ENCODE results near the gene POGK.
"Not testable (repeated sequence)": the region's sequence is repeated elsewhere in the genome, so short reads cannot be mapped to it uniquely, and the experiment has no call there.

POGK gene, protein sequence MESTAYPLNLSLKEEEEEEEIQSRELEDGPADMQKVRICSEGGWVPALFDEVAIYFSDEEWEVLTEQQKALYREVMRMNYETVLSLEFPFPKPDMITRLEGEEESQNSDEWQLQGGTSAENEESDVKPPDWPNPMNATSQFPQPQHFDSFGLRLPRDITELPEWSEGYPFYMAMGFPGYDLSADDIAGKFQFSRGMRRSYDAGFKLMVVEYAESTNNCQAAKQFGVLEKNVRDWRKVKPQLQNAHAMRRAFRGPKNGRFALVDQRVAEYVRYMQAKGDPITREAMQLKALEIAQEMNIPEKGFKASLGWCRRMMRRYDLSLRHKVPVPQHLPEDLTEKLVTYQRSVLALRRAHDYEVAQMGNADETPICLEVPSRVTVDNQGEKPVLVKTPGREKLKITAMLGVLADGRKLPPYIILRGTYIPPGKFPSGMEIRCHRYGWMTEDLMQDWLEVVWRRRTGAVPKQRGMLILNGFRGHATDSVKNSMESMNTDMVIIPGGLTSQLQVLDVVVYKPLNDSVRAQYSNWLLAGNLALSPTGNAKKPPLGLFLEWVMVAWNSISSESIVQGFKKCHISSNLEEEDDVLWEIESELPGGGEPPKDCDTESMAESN

DNA sequence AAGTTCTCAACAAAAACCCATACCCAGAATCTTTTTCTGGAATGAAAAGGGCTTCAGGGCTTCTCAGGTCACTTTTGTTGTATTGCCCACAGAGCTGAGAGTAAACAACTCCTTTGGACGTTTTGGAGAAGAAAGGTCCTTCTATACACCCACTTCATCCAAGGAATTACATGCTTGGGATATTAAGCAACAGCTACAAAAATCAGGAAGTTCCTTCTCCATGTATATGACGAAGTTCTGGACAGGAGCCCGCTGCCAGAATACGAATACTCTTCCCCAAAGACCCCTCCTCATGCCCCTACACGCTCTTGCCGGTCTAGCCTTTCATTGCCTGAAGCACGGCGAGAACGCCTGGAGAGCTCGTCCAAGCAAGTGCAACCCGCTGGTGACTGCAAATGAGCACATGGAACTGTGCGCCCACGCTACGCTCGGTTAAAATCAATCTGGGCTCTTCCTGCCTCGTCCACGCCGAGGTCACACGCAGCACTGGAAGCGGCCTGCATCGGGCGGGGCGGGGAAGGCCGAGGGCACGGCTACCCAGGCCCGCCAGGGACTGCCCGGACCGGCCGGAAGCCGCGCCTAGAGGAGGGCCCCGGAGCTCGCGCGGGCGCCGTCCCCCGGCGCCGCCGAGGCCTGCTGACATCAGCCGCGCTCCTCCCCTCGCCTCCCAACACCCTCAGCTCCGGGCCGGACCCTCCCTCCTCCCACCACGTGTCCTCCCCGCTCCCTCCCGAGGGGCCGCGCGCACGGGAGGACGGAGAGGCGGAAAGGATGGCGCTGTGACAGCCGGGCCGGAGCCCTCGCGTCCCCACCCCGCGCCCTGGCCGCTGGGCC is at the start of gene POGK:
Gene POGK (plus strand): TSS at position 710 of the 834 bp plus-strand sequence. CDS start 1,482 bp downstream, outside the sequence.
- DNase-seq = peak; percentile 83

DNA sequence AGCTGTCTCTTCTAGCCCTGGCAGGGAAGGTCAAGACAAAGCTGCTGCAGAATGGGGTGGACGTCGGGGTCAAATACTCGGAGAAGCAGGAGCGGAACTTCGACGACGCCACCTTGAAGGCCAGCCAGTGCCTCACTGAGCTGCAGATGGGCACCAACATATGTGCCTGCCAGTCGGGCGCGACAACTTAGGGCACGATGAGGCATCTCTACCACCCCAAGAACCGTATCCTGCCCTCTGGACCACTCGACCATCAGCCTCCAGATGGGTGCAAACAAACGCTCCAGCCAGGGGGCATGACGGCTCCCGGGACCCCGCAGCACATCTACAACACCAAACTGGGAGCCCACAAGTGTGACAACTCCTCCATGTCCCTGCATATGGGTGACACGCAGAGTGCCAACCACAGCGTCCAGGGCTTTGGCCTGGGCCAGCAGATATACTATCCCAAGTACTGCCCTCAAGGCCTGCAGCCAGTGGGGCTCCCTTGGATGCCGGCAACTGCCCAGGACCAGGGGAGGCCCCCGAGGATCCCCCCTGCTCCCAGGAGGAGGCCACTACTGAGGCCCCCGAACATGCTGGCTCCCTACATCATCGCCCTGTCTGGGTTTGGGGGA is 42.5 kb upstream of the POGK start:
- no peak for DNase-seq

DNA sequence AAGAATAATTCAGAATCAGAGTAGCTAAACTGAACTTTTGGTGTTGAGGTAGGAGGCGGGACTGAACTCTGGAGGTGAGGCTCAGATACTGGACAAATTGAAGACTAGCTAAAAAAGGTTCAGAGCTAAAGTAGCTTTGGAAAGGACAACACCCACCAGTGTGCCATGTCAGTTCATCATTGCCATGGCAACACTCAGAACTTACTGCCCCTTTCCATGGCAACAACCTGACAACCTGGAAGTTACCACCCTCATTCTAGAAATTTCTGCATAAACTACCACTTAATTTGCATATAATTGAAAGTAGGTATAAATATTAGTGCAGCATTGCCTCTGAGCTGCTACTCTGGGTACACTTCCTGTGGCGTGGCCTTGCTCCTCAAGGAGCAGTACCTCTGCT is 30.3 kb upstream of the POGK start:
- DNase-seq = no peak

DNA sequence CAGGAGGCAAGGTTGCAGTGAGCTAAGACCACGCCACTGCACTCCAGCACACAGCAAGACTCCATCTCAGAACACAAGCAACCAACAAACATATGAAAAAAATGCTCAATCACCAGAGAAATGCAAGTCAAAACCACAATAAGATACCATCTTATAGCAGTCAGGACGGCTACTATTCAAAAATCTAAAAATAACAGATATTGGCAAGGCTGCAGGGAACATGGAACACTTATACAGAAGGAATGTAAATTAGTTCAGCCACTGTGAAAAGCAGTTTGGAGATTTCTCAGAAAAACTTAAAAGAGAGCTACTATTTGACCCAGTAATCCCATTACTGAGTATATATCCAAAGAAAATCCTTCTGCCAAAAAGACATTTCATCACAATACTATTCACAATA is 27.6 kb upstream of the POGK start:
- no peak for DNase-seq

DNA sequence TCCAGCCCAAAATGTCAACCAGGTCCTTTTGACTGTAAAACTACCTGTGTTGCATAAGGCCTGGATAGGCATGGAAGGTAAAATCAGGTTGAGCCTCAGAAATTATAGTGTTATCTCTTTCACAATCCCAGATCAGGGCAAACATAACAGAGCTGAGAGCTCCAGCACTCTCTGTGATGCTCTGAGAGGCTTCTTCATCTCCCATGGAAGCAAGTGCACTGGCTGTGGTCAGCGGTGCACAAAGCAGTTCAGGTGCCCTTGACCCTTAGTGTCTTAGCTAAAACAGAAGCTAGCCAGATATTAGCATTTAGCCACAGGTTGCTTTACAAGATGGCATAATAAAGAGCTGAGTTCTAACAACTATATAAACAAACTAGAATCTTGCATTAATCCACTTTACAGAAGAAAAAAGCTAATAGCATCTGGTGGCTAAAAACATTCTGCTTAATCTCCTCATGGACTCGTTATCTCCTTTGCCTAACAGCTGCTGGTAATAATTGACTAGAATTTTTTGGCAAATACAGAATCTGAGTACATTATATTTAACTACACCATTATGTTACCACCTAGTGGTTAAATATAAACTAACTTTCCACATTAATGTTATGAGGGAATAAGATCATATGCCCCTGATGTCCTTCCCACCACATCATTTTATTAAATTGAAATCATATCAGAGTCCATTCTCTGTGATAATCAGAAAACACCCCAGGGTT is 25.6 kb upstream of the POGK start:
- DNase-seq = no peak

DNA sequence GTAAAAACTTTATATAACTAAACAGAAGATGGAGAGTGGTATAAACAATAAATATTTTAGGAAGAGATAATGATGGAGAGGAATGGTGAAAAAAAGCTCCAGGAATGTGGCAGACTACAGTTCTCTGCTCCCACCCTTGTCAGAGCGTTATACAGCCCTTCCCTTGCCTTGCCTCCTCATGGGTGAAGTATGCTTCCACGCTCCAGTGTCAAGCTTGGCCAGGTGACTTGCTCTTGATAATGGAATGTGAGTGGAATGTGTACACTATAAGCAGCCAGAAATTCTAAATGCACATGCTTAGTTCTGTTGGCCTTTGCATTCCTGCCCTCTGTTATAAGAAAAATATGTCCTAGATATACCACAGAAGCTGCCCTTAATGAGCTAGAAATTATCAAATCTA is 24.7 kb upstream of the POGK start:
- no peak for DNase-seq

DNA sequence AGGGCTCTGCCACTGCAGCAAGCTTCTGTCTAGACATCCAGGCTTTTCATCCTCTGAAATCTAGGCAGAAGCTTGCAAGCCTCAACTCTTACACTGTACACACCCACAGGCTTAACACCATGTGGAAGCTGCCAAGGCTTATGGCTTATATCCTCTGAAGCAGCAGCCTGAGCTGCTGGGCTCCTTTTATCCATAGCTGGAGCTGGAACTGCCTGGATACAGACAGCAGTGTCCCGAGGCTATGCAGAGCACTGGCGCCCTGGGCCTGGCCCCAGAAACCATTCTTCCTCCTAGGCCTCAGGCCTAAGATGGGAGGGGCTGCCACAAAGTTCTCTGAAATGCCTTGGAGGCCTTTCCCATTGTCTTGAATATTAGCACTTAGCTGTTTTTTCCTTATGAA is 19.3 kb upstream of the POGK start:
- no peak for DNase-seq

DNA sequence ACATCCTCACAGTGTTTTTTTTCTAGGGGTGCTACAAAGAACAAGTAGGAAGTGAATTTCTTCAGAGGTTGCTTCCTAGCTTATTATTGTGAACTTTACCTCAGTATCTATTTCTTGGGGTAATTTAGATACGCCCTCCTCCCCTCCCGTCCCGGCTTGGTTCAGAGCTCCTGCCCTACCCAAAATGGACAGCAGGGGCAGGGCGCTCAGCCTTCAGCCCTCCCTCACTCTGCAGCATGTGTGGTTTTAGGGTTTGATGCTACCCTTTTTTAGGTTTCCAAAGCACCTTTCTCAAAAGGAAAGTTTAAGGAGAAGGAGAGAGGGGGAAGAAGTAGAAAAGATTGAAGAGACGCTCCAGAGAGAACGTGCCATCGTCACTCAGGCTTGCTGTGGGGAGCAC is 16.9 kb upstream of the POGK start:
- no peak for DNase-seq

DNA sequence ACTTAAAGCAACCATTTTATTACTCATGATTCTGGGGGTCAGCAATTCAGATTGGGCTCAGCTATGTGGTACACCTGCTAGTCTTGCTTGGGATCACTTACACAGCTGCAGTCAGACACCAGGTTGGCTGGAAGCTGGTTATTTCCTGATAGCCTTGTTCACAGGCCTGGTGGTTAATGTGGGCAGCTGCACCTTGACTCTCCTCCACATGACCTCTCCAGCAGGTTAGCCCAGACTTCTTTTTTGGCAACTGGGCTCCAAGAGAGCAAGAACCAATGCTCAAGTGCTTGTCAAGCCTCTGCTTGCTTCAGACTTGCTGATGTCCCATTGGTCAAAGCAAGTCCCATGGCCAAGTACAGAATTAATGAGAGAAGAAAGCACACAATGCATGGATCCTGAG is 11.8 kb upstream of the POGK start:
- no peak for DNase-seq

DNA sequence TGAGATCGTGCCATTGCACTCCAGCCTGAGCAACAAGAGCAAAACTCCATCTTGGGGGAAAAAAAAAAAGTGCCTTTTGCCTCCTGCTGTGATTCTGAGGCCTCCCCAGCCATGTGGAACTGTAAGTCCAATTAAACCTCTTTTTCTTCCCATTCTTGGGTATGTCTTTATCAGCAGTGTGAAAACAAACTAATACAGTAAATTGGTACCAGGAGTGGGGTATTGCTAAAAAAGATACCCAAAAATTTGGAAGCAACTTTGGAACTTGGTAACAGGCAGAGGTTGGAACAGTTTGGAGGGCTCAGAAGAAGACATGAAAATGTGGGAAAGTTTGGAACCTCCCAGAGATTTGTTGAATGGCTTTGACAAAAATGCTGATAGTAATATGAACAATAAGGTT is 9.5 kb upstream of the POGK start:
- not testable (repeated sequence) for DNase-seq

DNA sequence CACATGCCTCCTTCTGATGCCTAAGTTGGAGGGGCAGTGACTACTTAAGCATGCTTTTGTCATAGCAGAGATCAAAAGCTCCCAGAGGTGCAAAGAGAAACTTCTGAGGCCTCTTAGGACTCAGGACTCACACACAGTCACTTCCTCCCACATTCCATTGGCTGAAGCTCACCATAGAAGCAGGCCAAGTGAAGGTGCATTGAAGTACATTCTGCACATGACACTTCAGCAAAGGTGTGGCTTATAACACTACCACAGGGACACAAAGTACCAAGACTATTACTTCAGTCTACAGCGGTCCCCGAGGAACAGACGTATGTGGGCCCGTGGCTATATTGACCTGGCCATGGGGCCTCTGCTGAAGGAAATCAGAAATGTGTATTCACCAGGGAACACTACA is 2.5 kb upstream of the POGK start:
- no peak for DNase-seq

DNA sequence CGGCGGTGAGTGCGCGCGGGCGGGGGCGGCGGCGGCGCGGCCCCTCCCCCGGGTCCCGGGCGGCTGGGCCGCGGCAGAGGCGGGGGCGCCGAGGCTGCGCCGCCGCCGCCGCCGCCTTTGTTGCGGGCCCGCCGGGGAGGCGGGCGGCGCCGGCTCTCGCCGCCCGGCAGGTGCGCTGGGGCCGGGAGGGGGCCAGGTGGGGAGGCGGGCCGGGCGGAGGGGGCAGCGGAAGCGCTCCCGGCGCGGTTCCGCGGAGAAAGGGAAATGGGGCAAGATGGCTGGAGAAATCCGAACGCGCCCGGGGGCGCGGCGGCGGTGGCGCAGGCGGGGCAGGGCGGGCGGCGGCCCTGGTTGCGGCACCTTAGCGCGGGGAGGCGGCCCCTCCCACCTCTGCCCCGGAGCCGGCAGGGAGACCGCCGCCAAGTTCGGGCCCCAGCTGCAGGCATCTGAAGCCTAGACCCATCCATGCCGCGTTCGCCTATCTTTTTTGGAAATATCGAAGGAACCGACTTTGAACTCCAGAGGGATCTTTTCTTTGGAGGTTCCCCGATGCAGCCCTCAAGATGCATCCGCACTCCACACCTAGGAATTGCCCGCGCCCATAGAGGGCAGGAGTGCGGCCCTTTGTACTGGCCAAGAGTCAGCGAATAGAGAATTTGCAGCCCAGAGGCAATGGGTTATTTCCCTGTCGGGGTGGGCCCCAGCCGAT is 479 bp downstream of the POGK start:
- DNase-seq = peak; percentile 62

DNA sequence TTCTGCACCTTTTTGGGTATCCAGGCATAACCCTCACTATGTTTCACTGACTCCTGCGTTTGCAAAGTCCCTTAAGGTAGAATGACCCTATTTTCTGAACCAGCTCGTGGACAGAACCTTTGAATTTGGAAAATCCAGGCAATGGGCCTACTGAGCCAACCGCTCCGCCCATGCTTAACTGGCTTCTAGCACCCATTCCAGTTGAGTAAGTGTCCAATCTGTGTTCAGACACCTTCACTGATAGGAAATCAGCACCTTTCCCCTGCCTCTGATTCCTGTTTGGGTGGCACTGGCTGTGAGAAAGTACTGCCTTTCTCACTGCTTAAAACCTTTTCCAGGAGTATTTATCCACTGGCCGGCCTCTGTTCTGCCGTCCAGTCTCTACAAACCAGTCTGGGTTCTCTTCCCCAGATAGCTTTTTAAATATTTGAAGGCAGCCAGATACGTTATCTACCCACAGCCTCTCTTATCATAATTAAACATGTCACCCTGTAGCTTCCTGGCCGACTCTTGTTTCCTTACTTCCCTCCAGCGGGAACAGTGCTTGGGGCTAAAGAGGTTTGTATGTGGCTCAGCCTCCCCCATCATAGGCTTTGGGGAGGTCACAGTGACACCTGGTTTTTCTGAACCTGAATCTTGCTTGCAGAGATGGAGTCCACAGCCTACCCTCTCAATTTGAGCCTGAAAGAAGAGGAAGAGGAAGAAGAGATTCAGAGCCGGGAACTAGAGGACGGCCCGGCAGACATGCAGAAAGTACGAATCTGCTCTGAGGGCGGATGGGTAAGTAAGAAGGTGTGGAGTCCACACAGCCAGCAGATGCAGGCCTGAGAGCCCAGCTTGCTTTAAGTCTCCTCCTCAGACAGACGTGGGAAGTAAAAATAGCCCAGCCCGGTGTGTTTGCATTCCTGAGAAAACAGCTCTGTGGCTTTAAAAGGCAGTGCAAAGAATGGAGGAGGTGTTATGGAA is 1.3 kb downstream of the POGK start:
- no peak for DNase-seq

DNA sequence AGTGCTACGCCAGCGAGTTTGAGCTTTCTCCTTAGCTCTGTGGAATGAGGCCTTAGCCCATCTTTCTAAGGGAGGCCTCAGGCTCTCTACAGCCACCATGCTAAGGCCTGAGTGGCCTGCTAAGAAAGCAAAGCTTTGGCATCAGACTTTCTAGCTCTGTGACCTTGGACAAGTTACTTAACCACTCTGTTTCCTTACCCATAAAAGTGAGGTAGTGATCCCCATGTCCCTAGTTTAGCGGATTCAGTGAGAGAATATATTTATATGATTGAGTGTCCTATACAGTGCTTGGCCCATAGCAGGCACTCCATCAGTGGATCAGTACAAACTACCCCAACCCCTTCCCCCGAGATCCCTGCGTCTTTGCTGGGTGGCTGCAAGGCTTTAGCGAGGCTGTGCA is 4.0 kb downstream of the POGK start:
- no peak for DNase-seq

DNA sequence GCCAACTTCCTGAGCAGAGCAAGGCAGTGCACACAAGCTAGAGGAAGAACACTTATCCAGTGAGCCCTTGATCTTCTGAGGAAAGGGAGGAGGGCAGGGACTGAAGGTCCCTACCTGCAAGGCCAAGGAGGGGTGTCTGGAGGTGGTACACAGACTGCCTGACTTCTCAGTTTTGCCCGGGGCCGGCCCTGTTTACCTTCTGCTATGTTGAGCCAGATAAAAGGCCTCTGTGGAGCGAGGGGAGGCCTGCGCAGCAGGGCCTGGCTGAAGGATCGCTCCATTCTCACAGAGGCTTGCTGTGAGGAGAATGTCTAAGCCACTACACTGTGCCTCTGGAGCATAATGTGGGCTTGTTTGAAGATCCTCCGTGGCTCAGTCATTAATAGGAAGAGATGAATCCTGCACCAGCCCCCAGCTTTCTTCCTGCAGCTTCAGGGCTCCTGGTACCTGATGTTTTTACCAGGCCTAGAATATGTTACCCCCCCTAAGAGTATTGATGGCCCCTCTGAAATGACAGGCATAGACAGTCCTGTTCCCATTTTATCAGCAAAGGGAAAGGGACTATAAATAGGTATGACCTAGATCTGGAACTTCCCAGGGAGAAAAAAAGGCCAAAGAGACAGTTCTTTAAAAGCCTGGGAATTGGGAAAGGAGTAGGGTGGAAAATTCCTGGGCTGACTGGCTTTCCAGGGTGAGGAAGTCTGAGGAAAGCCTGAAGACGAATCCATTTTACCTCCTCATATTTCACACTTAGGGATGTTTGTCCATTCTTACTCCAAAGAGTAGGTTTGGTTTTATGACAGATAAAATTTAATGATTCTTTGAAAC is 4.7 kb downstream of the POGK start:
- DNase-seq = no peak

DNA sequence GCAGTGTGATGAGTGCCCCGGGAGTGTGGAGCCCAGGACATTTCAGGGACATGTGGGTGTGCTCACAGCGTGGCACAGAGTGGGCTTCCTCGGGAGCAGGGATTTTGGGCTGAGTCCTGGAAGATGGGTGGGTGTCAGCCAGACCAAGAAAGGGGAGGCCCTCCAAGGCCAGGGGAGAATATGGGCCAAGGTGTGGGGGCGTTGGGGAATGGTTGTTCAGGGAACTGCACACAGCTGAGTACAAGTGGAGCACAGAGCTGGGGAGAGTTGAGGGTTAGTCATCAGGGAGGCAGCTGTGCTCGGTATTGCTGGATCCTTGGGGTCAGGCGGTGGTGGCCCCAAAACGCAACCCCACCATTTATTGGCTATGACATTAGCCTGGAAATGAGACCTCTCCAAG is 5.5 kb downstream of the POGK start:
- no peak for DNase-seq

DNA sequence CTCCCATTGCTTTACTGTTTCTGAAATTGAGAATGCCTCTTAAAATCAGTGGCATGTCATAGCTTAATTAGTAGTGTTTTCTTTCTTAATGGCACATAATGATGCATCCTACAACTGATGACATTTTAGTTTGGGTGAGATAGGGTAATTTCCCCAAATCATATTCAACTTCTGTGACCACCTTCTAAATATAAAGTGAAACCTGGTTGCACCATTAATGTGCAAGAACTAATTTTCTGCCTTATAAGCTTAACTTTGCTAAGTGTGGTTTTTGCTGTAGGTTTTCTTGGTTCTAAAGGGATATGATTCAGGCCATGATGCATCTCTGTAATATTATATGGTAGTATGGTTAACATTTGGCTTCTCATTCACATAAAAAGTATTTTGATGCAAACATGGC is 8.9 kb downstream of the POGK start:
- DNase-seq = no peak

DNA sequence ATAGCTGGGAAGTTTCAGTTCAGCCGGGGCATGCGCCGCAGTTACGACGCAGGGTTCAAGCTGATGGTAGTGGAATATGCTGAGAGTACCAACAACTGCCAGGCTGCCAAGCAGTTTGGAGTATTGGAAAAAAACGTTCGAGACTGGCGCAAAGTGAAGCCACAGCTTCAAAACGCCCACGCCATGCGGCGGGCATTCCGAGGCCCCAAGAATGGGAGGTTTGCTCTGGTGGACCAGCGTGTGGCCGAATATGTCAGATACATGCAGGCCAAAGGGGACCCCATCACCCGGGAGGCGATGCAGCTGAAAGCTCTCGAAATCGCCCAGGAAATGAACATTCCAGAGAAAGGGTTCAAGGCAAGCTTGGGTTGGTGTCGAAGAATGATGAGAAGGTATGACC is 9.9 kb downstream of the POGK start:
- no peak for DNase-seq

DNA sequence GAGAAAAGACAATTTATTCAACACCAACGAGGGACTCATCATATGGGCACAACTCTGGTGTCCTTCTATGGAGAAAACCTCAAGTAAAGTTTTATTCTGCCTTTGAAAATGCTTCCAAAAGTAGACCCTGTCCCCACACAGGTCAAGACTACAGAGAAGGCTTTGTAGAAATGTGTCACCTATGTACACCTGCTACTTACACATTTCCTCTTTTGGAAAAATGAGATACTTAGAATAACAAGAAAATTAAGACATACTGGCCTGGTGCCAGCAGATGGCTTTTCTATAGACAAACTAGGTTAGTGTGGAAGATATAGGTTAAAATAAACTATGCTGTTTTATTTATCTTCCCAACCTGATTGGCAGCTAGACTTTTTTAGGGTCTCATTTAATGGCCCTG is 13.6 kb downstream of the POGK start:
- no peak for DNase-seq

DNA sequence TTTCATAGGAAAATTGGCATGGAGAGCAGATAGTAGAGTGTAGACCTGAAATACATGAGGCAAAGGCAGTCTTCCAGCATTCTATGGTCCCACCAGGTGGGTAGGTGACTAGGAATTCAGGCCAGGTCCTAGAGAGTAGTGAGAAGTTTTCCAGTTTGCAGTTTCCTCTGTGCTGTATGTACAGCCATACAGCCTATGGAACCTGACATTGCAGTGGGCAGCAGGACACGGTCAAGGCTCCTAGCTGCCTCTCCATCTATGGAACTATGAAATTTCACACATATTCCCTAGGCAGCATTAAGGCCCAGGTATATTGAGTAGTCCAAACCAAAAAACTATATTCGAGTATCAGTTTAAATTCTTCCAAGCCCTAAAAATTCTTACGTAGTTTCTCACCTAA is 16.3 kb downstream of the POGK start:
- DNase-seq = no peak

All from NCI-H2171 treated with DMSO at 0.1 percent for 48 hours (cell line).